Neural progenitor cell (in vitro differentiated cells): Measurements from ENCODE around the gene PRSS57.

Experiments used
- CTCF ChIP-seq: fragments of 200-600 bp; sonication (generic); IDR thresholded peaks from 2 replicates; pipeline ENCODE4 v1.5.1; 2017; ENCODE audit warnings: antibody characterized with exemption, mild to moderate bottlenecking
- EZH2 ChIP-seq: fragments of 200-600 bp; sonication (generic); IDR thresholded peaks from 2 replicates; pipeline ENCODE4 v1.6.1; 2017; ENCODE audit warnings: antibody characterized with exemption, mild to moderate bottlenecking, moderate library complexity

GRCh38 chr19:656751-657559, 38.3 kb downstream of the PRSS57 start:
- TF ChIP-seq CTCF (no peak), EZH2 (no peak)
